ENCODE measurements around the gene CLEC18C.
"Not testable (repeated sequence)": the region's sequence is repeated elsewhere in the genome, so short reads cannot be mapped to it uniquely, and the experiment has no call there.

The CLEC18C gene

DNA sequence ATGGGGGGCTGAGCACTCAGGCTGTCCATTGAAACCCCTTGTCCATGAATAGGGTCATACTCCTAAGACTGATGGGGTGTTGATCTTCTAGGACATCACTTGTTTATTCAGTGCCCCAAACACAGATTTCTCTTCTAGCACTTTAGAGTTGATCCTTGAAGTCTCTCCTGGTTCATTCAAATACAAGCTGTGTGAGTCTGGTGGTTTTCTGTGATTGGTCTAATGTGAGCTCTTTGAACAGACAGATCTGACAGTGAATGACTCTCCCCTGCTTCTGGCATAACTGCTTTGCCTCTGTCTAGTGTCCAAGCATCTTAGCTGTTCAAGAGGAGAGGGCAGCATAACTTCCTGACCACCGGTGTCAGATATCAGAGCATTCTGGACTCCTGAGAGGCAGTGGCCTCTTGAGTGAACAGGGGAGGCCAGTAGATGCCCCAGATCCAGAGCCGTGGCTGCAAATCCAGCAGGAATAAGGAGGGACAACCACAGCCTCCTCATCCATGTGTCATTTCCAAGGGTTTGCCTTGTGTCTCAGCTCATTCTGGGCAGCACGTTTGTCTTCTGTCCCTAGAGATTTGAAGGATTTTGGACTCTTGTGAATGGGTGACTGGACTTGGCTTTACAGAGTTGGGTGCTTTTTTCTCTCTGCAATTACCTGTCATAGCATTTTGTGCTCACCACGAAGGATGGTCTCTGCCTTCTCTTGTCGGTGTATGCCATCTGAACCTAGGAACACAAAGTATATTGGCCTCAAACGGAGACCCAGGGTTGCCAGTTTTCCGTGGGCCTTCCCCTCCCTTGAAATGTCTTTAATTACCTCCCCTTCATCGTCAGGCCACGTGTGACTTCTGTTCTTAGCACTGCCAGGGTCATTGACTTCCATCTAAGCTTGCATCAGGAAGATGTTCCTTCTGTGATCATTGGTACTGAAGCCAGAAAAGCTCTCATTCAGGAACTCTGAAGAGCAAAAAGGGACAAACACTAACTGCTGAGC is 13.9 kb upstream of the CLEC18C start:
- DNase-seq (ENCODE audit: low read depth): peak; percentile 20

DNA sequence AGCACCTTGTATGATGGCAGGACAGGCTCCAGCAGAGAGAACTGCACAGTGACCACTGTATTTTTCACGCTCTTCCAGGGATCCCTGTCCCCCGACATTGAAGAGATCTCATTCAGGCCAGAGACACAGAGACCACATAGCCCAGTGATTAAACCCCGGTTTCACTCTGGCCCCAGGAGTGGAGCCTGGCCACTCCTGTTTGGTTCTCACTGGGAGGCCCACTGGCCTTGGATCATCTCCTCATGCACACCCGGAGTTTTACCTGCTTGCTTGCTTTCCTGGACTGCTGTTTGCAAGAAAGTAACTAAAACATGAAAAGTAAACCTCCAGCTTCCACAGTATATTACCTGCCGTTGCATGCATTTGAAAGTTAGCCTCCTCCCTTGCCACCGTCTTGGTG is 13.2 kb upstream of the CLEC18C start:
- no peak for DNase-seq (ENCODE audit: low read depth)

GRCh38 chr16:70160821-70161220 is 12.8 kb upstream of the CLEC18C start:
- DNase-seq (ENCODE audit: low read depth): no peak

GRCh38 chr16:70161350-70161749 is 12.2 kb upstream of the CLEC18C start:
- DNase-seq (ENCODE audit: low read depth): no peak

- DNase-seq (ENCODE audit: low read depth): peak; percentile 81
These were observed 11.5 kb upstream of the CLEC18C start for GRCh38 chr16:70162041-70162451.

DNA sequence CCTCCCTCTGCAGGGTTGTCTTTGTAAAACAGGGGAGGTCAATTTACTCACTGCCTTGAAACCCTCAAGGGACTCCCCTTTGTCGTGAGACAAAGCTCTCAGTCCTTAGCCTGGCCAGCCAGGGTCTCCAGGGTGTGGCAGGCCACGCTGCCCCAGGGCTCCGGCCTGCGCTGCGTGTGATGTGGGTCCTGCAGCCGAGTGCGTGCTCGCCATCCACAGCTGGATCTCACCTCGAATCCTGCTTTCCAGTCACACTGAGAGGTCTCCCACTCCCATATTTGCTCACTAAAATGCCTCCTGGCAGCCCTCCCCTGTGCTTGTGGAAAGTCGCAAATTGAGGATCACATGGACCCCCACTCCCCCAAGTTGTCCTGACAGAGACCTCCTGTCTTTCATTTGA is 10.0 kb upstream of the CLEC18C start:
- no peak for DNase-seq (ENCODE audit: low read depth)

DNA sequence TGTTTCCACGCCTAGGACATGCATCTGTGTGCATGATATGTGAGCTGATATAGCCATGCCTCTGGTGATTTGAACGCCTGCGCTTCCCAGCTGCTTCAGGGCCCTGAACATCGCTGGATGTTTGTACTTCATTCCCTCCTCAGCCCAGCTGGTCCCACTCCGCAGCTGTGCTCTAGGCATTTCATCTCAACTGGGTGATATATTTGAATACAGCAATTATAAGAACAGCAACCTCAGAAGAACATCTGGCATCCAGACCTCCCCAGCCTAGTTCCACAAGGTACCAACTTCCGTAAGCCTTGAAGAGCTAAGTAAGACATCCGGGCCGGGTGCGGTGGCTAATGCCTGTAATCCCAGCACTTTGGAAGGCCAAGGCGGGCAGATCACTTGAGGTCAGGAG is 6.9 kb upstream of the CLEC18C start:
- not testable (repeated sequence) for DNase-seq (ENCODE audit: low read depth)

DNA sequence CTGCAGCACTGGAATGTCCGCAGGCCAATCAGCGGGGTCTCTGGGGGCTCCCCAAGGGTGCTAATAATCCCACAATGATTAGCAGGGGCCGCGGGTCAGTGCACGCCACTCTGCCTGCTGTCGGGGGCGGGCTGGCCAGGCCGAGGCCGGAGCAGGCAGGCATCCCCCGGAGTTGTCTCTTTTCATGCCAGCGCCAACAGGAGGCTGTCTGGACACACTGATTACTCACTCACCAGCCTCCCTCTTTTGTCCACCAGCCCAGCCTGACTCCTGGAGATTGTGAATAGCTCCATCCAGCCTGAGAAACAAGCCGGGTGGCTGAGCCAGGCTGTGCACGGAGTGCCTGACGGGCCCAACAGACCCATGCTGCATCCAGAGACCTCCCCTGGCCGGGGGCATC is 329 bp downstream of the CLEC18C start:
- not testable (repeated sequence) for DNase-seq (ENCODE audit: low read depth)

GRCh38 chr16:70174387-70174932 is 873 bp downstream of the CLEC18C start:
- DNase-seq (ENCODE audit: low read depth): not testable (repeated sequence)

DNA sequence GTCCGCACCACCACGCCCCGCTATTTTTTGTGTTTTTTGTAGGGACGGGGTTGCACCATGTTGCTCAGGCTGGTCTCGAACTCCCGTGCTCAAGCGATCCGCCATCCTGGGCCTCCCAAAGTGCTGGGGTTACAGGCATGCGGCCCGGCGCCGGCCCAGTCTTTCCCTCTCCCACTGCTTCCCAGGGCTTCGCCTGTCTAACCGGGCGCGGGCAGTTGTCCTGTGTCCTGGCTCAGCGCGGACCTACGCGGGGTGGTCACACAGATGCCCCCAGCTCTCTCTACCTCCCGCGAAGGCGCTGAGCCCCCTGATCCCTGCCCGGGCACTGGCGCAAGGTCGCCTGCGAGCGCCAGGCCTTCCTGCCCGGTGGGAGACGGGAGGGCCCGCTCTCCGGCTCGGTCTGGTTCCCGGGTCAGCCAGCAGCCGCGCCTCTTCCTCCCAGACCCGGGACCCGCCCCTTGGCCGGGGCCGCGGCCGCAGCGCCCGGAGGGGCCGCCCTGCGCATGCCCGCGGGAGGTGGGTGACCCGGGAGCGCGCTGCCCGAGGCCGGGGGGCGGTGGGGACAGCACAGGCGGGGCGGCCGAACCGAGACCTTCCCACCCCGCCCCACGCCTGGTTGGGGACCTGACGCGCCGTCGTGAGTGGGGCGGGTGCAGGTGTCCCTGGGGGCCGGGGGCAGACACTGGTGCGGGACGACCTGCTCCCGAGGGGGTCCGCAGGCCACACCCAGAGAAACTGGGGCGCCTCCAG is 14.4 kb downstream of the CLEC18C start:
- DNase-seq (ENCODE audit: low read depth): not testable (repeated sequence)

GRCh38 chr16:70188608-70188915 is 15.0 kb downstream of the CLEC18C start:
- peak; percentile 9 for DNase-seq (ENCODE audit: low read depth)

- DNase-seq (ENCODE audit: low read depth): not testable (repeated sequence)
These were observed 17.0 kb downstream of the CLEC18C start for GRCh38 chr16:70190574-70190973.

- not testable (repeated sequence) for DNase-seq (ENCODE audit: low read depth)
These were observed 23.2 kb downstream of the CLEC18C start for GRCh38 chr16:70196683-70197300.

DNA sequence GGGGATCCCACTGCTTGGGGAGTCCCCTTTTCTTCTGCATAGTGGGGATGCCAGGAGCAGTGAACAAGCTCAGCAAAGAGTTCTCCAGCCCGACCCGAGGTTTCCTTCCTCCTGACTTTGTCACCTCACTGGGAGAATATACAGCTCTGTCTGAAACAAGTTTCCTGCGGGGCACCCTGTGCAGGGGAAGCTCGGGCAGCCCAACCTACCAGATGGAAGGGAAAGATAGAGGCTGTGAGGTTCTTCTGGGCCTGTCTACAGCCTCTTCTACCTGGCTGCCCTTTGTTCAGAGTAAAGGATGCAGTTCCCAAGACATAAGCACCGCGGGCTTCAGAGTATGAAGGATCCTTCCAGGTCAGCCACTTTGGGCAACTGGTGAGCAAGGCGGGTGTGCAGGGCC is 24.0 kb downstream of the CLEC18C start:
- DNase-seq (ENCODE audit: low read depth): not testable (repeated sequence)

DNA sequence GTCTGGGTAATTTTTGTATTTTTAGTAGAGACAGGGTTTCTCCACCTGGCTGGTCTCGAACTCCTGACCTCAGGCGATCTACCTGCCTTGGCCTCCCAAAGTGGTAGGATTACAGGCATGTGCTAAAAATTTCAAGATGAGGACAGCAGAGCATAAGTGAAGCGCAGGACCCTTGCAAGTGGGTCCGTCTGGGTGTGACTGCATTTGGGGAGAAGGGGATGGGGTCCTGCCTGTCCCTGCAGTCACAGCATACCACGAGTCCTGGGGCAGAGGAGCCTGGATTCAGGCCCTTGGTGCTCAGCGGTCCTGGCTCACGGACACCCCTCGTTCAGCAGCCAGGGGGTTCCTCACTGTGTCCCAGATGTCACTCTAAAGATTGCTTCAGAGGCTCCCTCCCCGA is 24.6 kb downstream of the CLEC18C start:
- not testable (repeated sequence) for DNase-seq (ENCODE audit: low read depth)

GRCh38 chr16:70198666-70199065 is 25.1 kb downstream of the CLEC18C start:
- peak; percentile 15 for DNase-seq (ENCODE audit: low read depth)

GRCh38 chr16:70199170-70199569 is 25.6 kb downstream of the CLEC18C start:
- not testable (repeated sequence) for DNase-seq (ENCODE audit: low read depth)

- DNase-seq (ENCODE audit: low read depth): not testable (repeated sequence)
These were observed 26.5 kb downstream of the CLEC18C start for GRCh38 chr16:70200063-70200462.

DNA sequence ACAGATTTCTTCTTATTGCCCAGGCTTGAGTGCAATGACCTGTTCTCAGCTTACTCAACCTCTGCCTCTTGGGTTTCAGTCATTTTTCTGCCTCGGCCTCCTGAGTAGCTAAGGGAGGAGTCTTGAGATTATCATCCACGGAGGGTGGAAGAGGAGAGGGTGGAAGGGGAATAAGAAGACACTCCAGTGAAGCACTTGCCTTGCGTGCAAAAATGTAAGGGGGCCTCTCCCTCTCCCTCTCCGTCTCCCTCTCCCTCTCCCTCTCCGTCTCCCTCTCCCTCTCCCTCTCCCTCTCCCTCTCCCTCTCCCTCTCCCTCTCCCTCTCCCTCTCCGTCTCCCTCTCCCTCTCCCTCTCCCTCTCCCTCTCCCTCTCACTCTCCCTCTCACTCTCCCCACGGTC is 29.9 kb downstream of the CLEC18C start:
- DNase-seq (ENCODE audit: low read depth): not testable (repeated sequence)

GRCh38 chr16:70204010-70204409 is 30.4 kb downstream of the CLEC18C start:
- DNase-seq (ENCODE audit: low read depth): not testable (repeated sequence)

- DNase-seq (ENCODE audit: low read depth): not testable (repeated sequence)
These were observed 31.2 kb downstream of the CLEC18C start for GRCh38 chr16:70204668-70205405.

Data from EH (cell line).